Measurements from ENCODE around the gene HOXA11.

Gene HOXA11

DNA sequence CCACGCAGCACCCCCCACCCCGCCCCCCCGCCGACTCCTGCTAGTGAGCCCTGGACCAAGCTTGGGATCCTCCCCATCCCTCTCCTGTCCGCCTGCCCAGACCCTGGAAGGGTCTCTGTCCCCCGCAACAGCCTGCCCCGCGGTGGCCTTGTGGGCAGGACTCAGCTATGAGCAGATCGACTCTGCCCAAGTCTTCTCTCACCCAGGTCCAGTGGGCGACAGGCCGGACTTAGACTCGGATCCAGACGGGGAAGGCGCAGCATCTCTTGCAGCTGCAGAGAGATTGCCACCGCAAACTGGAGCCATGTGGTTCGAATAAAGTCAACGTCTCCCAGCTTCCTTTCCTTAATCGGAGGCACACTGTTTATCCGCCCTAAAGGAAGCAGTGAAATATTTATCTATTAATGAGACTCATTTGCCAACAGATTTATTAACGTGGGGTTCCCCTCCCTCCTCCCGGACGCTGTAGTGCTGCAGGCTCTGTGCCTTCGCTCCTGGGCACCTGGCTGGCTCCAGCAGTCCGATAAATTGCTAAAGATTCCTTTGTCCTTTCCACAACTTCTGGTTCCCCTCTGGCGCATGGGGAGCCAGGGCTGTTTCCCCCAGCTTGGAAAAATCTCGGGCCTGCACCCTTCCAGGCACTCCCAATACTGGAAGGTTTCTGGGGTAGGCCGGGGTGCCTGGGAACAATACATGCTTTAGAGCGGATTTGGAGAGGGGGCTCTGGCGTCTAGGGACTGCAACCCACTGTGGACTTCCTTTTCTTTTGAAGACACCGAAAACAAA, 27.9 kb downstream of the HOXA11 start:
- Histone ChIP-seq H3K4me1 (ENCODE audit: control insufficient read depth in 1 of 2, insufficient read depth in 2 of 2, low read length in 2 of 2) (peaks cover 4 to 9% of the 10 kb centered on the region in 2 experiments), H4K12ac (ENCODE audit: low read depth, low read length) (no peak overlapping the region), H3K4me2 (ENCODE audit: low read length) (no peak overlapping the region), H3K79me1 (ENCODE audit: low read length) (no peaks in the 10 kb centered on the region), H2BK5ac (ENCODE audit: low read depth, low read length, poor library complexity) (no peak overlapping the region), H3K9me3 (ENCODE audit: insufficient read depth, low read depth, low read length) (peaks cover 53% of the 10 kb centered on the region), H4K91ac (ENCODE audit: low read depth, low read length) (no peak overlapping the region), H3K9ac (ENCODE audit: low read length) (no peak overlapping the region), H3K4me3 (ENCODE audit: low read depth, low read length) (no peak overlapping the region), H3K4ac (ENCODE audit: low read depth, low read length) (no peak overlapping the region), H2BK120ac (ENCODE audit: insufficient read depth, low read length, poor library complexity) (no peak overlapping the region), H2BK12ac (ENCODE audit: low read length) (no peak overlapping the region), H3K18ac (ENCODE audit: low read length) (no peak overlapping the region), H2AFZ (ENCODE audit: insufficient read depth, low read length, poor library complexity) (no peak overlapping the region), H3K36me3 (ENCODE audit: control insufficient read depth in 1 of 2, insufficient read depth in 2 of 2, low read length in 2 of 2) (no peaks in the 10 kb centered on the region), H3K27ac (ENCODE audit: low read depth, low read length) (no peak overlapping the region), H3K79me2 (ENCODE audit: control insufficient read depth, insufficient read depth, low read length, poor library complexity) (peaks cover 1% of the 10 kb centered on the region), H2AK5ac (ENCODE audit: low read length) (no peak overlapping the region), H3K27me3 (ENCODE audit: insufficient read depth, low read length) (peaks cover 94% of the 10 kb centered on the region), H4K8ac (ENCODE audit: low read depth, low read length) (no peak overlapping the region), H3K14ac (ENCODE audit: low read length) (no peak overlapping the region), H3K23ac (ENCODE audit: low read length) (no peak overlapping the region)
- DNase-seq, result no peak
- WGBS (ENCODE audit: extremely low coverage, insufficient coverage, insufficient read length), result no CpG with 5 or more reads among the region's 30 CpGs

GRCh38 chr7:27156508-27156898, 28.5 kb downstream of the HOXA11 start, which contains the start of gene HOXA7:
Gene HOXA7, minus strand, starts transcription at chr7:27156675. Its CDS starts 130 bp downstream, at chr7:27156545.
- no peak within 1 kb of the TSS for H3K23ac ChIP-seq (ENCODE audit: low read length)
- H2AFZ ChIP-seq (ENCODE audit: insufficient read depth, low read length, poor library complexity), result no peak within 1 kb of the TSS
- no peak within 1 kb of the TSS for H3K4me3 ChIP-seq (ENCODE audit: low read depth, low read length)
- no peak within 1 kb of the TSS for H2BK120ac ChIP-seq (ENCODE audit: insufficient read depth, low read length, poor library complexity)
- peaks cover 53% of the 10 kb centered on the region for H3K9me3 ChIP-seq (ENCODE audit: insufficient read depth, low read depth, low read length)
- H4K91ac ChIP-seq (ENCODE audit: low read depth, low read length), result no peak within 1 kb of the TSS
- H3K18ac ChIP-seq (ENCODE audit: low read length), result no peak within 1 kb of the TSS
- H4K12ac ChIP-seq (ENCODE audit: low read depth, low read length), result no peak within 1 kb of the TSS
- H3K9ac ChIP-seq (ENCODE audit: low read length), result no peak within 1 kb of the TSS
- H2BK5ac ChIP-seq (ENCODE audit: low read depth, low read length, poor library complexity), result no peak within 1 kb of the TSS
- H3K79me1 ChIP-seq (ENCODE audit: low read length), result no peaks in the 10 kb centered on the region
- H3K4ac ChIP-seq (ENCODE audit: low read depth, low read length), result no peak within 1 kb of the TSS
- H3K4me1 ChIP-seq (ENCODE audit: control insufficient read depth in 1 of 2, insufficient read depth in 2 of 2, low read length in 2 of 2), result peaks cover 4 to 9% of the 10 kb centered on the region in 2 experiments
- H3K27ac ChIP-seq (ENCODE audit: low read depth, low read length), result no peak within 1 kb of the TSS
- no peak within 1 kb of the TSS for H3K14ac ChIP-seq (ENCODE audit: low read length)
- no peaks in the 10 kb centered on the region for H3K36me3 ChIP-seq (ENCODE audit: control insufficient read depth in 1 of 2, insufficient read depth in 2 of 2, low read length in 2 of 2)
- peak in 1 of 2 donors; percentile 65 for DNase-seq
- peaks cover 1% of the 10 kb centered on the region for H3K79me2 ChIP-seq (ENCODE audit: control insufficient read depth, insufficient read depth, low read length, poor library complexity)
- H4K8ac ChIP-seq (ENCODE audit: low read depth, low read length), result no peak within 1 kb of the TSS
- H2AK5ac ChIP-seq (ENCODE audit: low read length), result no peak within 1 kb of the TSS
- H2BK12ac ChIP-seq (ENCODE audit: low read length), result no peak within 1 kb of the TSS
- WGBS (ENCODE audit: extremely low coverage, insufficient coverage, insufficient read length), result no CpG with 5 or more reads among the region's 33 CpGs
- H3K4me2 ChIP-seq (ENCODE audit: low read length), result peak within 1 kb of the TSS; percentile 43
- H3K27me3 ChIP-seq (ENCODE audit: insufficient read depth, low read length), result peaks cover 95% of the 10 kb centered on the region

GRCh38 chr7:27155816-27156507, 29.1 kb downstream of the HOXA11 start:
- H3K23ac ChIP-seq (ENCODE audit: low read length), result no peak overlapping the region
- H4K8ac ChIP-seq (ENCODE audit: low read depth, low read length), result no peak overlapping the region
- no peaks in the 10 kb centered on the region for H3K79me1 ChIP-seq (ENCODE audit: low read length)
- no CpG with 5 or more reads among the region's 63 CpGs for WGBS (ENCODE audit: extremely low coverage, insufficient coverage, insufficient read length)
- H3K18ac ChIP-seq (ENCODE audit: low read length), result no peak overlapping the region
- no peak overlapping the region for H2BK12ac ChIP-seq (ENCODE audit: low read length)
- no peak overlapping the region for H3K27ac ChIP-seq (ENCODE audit: low read depth, low read length)
- H3K4ac ChIP-seq (ENCODE audit: low read depth, low read length), result no peak overlapping the region
- H3K14ac ChIP-seq (ENCODE audit: low read length), result no peak overlapping the region
- H2BK120ac ChIP-seq (ENCODE audit: insufficient read depth, low read length, poor library complexity), result no peak overlapping the region
- no peak overlapping the region for H3K4me3 ChIP-seq (ENCODE audit: low read depth, low read length)
- no peak overlapping the region for H2AFZ ChIP-seq (ENCODE audit: insufficient read depth, low read length, poor library complexity)
- peaks cover 96% of the 10 kb centered on the region for H3K27me3 ChIP-seq (ENCODE audit: insufficient read depth, low read length)
- H2BK5ac ChIP-seq (ENCODE audit: low read depth, low read length, poor library complexity), result no peak overlapping the region
- peaks cover 1% of the 10 kb centered on the region for H3K79me2 ChIP-seq (ENCODE audit: control insufficient read depth, insufficient read depth, low read length, poor library complexity)
- no peaks in the 10 kb centered on the region for H3K36me3 ChIP-seq (ENCODE audit: control insufficient read depth in 1 of 2, insufficient read depth in 2 of 2, low read length in 2 of 2)
- DNase-seq, result peak in 1 of 2 donors; percentile 60
- H3K9me3 ChIP-seq (ENCODE audit: insufficient read depth, low read depth, low read length), result peaks cover 53% of the 10 kb centered on the region
- peak overlapping the region; percentile 43 for H3K4me2 ChIP-seq (ENCODE audit: low read length)
- peaks cover 4 to 5% of the 10 kb centered on the region in 2 experiments for H3K4me1 ChIP-seq (ENCODE audit: control insufficient read depth in 1 of 2, insufficient read depth in 2 of 2, low read length in 2 of 2)
- no peak overlapping the region for H4K91ac ChIP-seq (ENCODE audit: low read depth, low read length)
- H3K9ac ChIP-seq (ENCODE audit: low read length), result no peak overlapping the region
- no peak overlapping the region for H4K12ac ChIP-seq (ENCODE audit: low read depth, low read length)
- H2AK5ac ChIP-seq (ENCODE audit: low read length), result no peak overlapping the region

GRCh38 chr7:27154901-27155815, 29.9 kb downstream of the HOXA11 start:
- H2BK12ac ChIP-seq (ENCODE audit: low read length), result no peak overlapping the region
- WGBS (ENCODE audit: extremely low coverage, insufficient coverage, insufficient read length), result no CpG with 5 or more reads among the region's 48 CpGs

More at GRCh38 chr7:27154901-27155815, 29.9 kb downstream of the HOXA11 start:
- Histone ChIP-seq H2BK5ac (ENCODE audit: low read depth, low read length, poor library complexity) (no peak overlapping the region), H3K14ac (ENCODE audit: low read length) (no peak overlapping the region), H2BK120ac (ENCODE audit: insufficient read depth, low read length, poor library complexity) (no peak overlapping the region), H3K36me3 (ENCODE audit: control insufficient read depth in 1 of 2, insufficient read depth in 2 of 2, low read length in 2 of 2) (no peaks in the 10 kb centered on the region), H3K79me2 (ENCODE audit: control insufficient read depth, insufficient read depth, low read length, poor library complexity) (no peaks in the 10 kb centered on the region), H2AFZ (ENCODE audit: insufficient read depth, low read length, poor library complexity) (no peak overlapping the region), H3K9ac (ENCODE audit: low read length) (peak overlapping the region; percentile 41), H3K9me3 (ENCODE audit: insufficient read depth, low read depth, low read length) (peaks cover 58% of the 10 kb centered on the region), H3K4me3 (ENCODE audit: low read depth, low read length) (no peak overlapping the region), H3K79me1 (ENCODE audit: low read length) (no peaks in the 10 kb centered on the region), H3K23ac (ENCODE audit: low read length) (peak overlapping the region; percentile 42), H2AK5ac (ENCODE audit: low read length) (no peak overlapping the region), H3K4me2 (ENCODE audit: low read length) (peak overlapping the region; percentile 15), H4K8ac (ENCODE audit: low read depth, low read length) (no peak overlapping the region), H3K4ac (ENCODE audit: low read depth, low read length) (no peak overlapping the region), H3K27me3 (ENCODE audit: insufficient read depth, low read length) (peaks cover 96% of the 10 kb centered on the region), H4K12ac (ENCODE audit: low read depth, low read length) (no peak overlapping the region), H3K4me1 (ENCODE audit: control insufficient read depth in 1 of 2, insufficient read depth in 2 of 2, low read length in 2 of 2) (peaks cover 0 to 2% of the 10 kb centered on the region in 2 experiments), H3K18ac (ENCODE audit: low read length) (no peak overlapping the region), H3K27ac (ENCODE audit: low read depth, low read length) (no peak overlapping the region), H4K91ac (ENCODE audit: low read depth, low read length) (no peak overlapping the region)
- no peak for DNase-seq

Measured in trophoblast cell (in vitro differentiated cells and primary cell).